ENCODE results near the gene MTSS2.

GRCh38 chr16:70725912-70726828 lies 40.3 kb upstream of the MTSS2 start:
- TF ChIP-seq CTCF (IDR thresholded peaks at IDR 0.05) = no peak
- TF ChIP-seq POLR2AphosphoS5 (IDR thresholded peaks at IDR 0.05; ENCODE audit: low read depth, low read length) = no peak
- no peak for TF ChIP-seq REST (IDR thresholded peaks at IDR 0.05; ENCODE audit: low read depth, low read length)
- TF ChIP-seq CHD2 (IDR thresholded peaks at IDR 0.05; ENCODE audit: low read length, partially characterized antibody) = no peak
